HCT116 (cell line): Measurements from ENCODE around the gene INSR. TPM values are rescaled to one million over a fixed set of nuclear protein-coding genes. Genes with fewer than 3 reads are reported as not detected.

Experiments used
- ATAC-seq: fragments of 200-7000 bp; cut with Tn5 transposase; 2 replicates; pipeline ENCODE4 v1.9.1; 2020; ENCODE audit warnings: mild to moderate bottlenecking, moderate library complexity
- BruUV-seq: library from RNA; stranded (reverse); fragments of 400-500 nt; replicated peaks from 2 replicates; lab custom pipeline; 2021; lab: Mats Ljungman, UMichigan
- CTCF ChIA-PET: fragments of 300-600 bp; sonication (Branson Sonifier 250); formaldehyde crosslinking; loops from one replicate; lab custom pipeline; 2021; ENCODE audit warnings: antibody characterized with exemption; lab: Charles Lee
- POLR2A ChIA-PET: fragments of 300-600, 350-600 bp; sonication (Branson Sonifier 250); formaldehyde crosslinking; loops from one replicate; lab custom pipeline; 2021; ENCODE audit warnings: antibody characterized with exemption; lab: Charles Lee
- RAD21 ChIA-PET, 2 experiments: fragments of 300-600 bp; sonication (Branson Sonifier 250); formaldehyde crosslinking; loops; one replicate each; lab custom pipeline; 2023; ENCODE audit warnings: low total read pairs in 2 of 2; ENCODE audit not compliant: uncharacterized antibody in 2 of 2, unreplicated experiment in 2 of 2, low non-redundant PET in 1 of 2; lab: Charles Lee
- DNase-seq: peaks from one replicate; pipeline ENCODE4 v3.0.0-alpha.2; 2010; ENCODE audit warnings: low read depth, low spot score
- H2AFZ ChIP-seq: fragments of 200-600 bp; shearing (Covaris generic), sonication (generic); 2 replicates; pipeline ENCODE4 v1.6.1; 2017; ENCODE audit warnings: low read depth, mixed run types, mixed read lengths, antibody characterized with exemption, low read length; ENCODE audit not compliant: poor library complexity, severe bottlenecking
- H3K27ac ChIP-seq: 2 replicates; pipeline ENCODE4 v1.5.1; 2012; ENCODE audit warnings: low read depth, low read length
- H3K27me3 ChIP-seq: fragments of 200-600 bp; sonication (generic); 2 replicates; pipeline ENCODE4 v1.6.1; 2016; ENCODE audit warnings: mixed run types, low read length, mixed read lengths; ENCODE audit not compliant: insufficient read depth
- H3K36me3 ChIP-seq, 2 experiments: fragments of 200-500 bp in 1 of 2; fragments of 200-600 bp in 1 of 2; sonication (Bioruptor generic) in 1 of 2; sonication (generic) in 1 of 2; 2 replicates each; pipeline versions ENCODE4 v1.5.1 to v1.6.1; 2014 to 2016; ENCODE audit warnings: low read length in 2 of 2, inconsistent platforms in 1 of 2, mixed read lengths in 1 of 2, mixed run types in 1 of 2; ENCODE audit not compliant: insufficient read depth in 2 of 2, control insufficient read depth in 1 of 2
- H3K4me1 ChIP-seq, 2 experiments: fragments of 200-600 bp in 1 of 2; sonication (generic) in 1 of 2; 2 replicates each; pipeline versions ENCODE4 v1.5.1 to v1.6.1; 2012 to 2017; ENCODE audit warnings: low read length in 2 of 2, inconsistent platforms in 1 of 2, mild to moderate bottlenecking in 1 of 2, mixed read lengths in 1 of 2, mixed run types in 1 of 2, moderate library complexity in 1 of 2; ENCODE audit not compliant: insufficient read depth in 2 of 2, control insufficient read depth in 1 of 2
- H3K4me2 ChIP-seq: fragments of 200-600 bp; sonication (generic); 2 replicates; pipeline ENCODE4 v1.6.1; 2017; ENCODE audit warnings: mixed run types, low read length, mixed read lengths
- H3K4me3 ChIP-seq, 2 experiments: fragments of 200-600 bp in 1 of 2; sonication (generic) in 1 of 2; replicated peaks in 1 of 2; 2 replicates each; pipeline ENCODE4 v1.5.1; 2011 to 2016; ENCODE audit warnings: low read length in 2 of 2, control low read depth in 1 of 2, low read depth in 1 of 2, mild to moderate bottlenecking in 1 of 2, mixed read lengths in 1 of 2, mixed run types in 1 of 2
- H3K79me2 ChIP-seq: fragments of 200-600 bp; sonication (generic); 2 replicates; pipeline ENCODE4 v1.6.1; 2017; ENCODE audit warnings: mild to moderate bottlenecking, mixed run types, low read length, moderate library complexity, mixed read lengths; ENCODE audit not compliant: insufficient read depth
- H3K9ac ChIP-seq: fragments of 200-600 bp; sonication (generic); 2 replicates; pipeline ENCODE4 v1.6.1; 2016; ENCODE audit warnings: low read length, mixed read lengths
- H3K9me2 ChIP-seq: fragments of 200-600 bp; sonication (generic), shearing (Covaris generic); 2 replicates; pipeline ENCODE4 v1.6.1; 2017; ENCODE audit warnings: mixed run types, mild to moderate bottlenecking, moderate library complexity; ENCODE audit not compliant: insufficient read depth
- H3K9me3 ChIP-seq, 2 experiments: fragments of 200-500 bp in 1 of 2; fragments of 200-600 bp in 1 of 2; sonication (Bioruptor generic) in 1 of 2; sonication (generic) in 1 of 2; 2 replicates each; pipeline ENCODE4 v1.6.1; 2014 to 2017; ENCODE audit warnings: low read length in 2 of 2, mixed read lengths in 2 of 2, inconsistent platforms in 1 of 2, low read depth in 1 of 2, mild to moderate bottlenecking in 1 of 2, mixed run types in 1 of 2, moderate library complexity in 1 of 2; ENCODE audit not compliant: control insufficient read depth in 1 of 2, insufficient read depth in 1 of 2
- H4K20me1 ChIP-seq: fragments of 200-600 bp; sonication (generic), shearing (Covaris generic); 2 replicates; pipeline ENCODE4 v1.6.1; 2017; ENCODE audit warnings: mixed run types, mild to moderate bottlenecking, moderate library complexity; ENCODE audit not compliant: insufficient read depth
- CBX3 ChIP-seq: IDR thresholded peaks from 2 replicates; pipeline ENCODE4 v1.6.1; 2012; ENCODE audit warnings: low read depth
- CEBPB ChIP-seq: IDR thresholded peaks from 2 replicates; pipeline ENCODE4 v1.6.1; 2012; ENCODE audit warnings: low read depth
- RAD21 ChIP-seq: IDR thresholded peaks from 2 replicates; pipeline ENCODE4 v1.6.1; 2012; ENCODE audit warnings: low read depth, mild to moderate bottlenecking
- SIN3A ChIP-seq: IDR thresholded peaks from 2 replicates; pipeline ENCODE4 v1.6.1; 2012; ENCODE audit warnings: low read depth
- SRF ChIP-seq: IDR thresholded peaks from 2 replicates; pipeline ENCODE4 v1.6.1; 2012; ENCODE audit warnings: low read depth
- TCF7L2 ChIP-seq: IDR thresholded peaks from 2 replicates; pipeline ENCODE4 v1.7.0; 2011; ENCODE audit warnings: borderline replicate concordance, inconsistent platforms; ENCODE audit not compliant: insufficient read depth, insufficient read length; ENCODE audit errors: extremely low read depth
- YY1 ChIP-seq: IDR thresholded peaks from 2 replicates; pipeline ENCODE4 v1.6.1; 2011; ENCODE audit warnings: low read length, low read depth, moderate library complexity, mild to moderate bottlenecking; ENCODE audit not compliant: insufficient replicate concordance; ENCODE audit errors: extremely low read depth
- ZFX ChIP-seq: fragments of 450-650 bp; IDR thresholded peaks from 2 replicates; pipeline ENCODE4 v1.6.1; 2017
- intact Hi-C: fragments of 100-400 bp; cut with micrococcal nuclease; formaldehyde crosslinking; loops from 2 replicates; pipeline ENCODE4 v1.10.0; 2022
- total RNA-seq: library from RNA; stranded (reverse); gene quantifications from one replicate; pipeline ENCODE4 v1.2.1, GENCODE V29; 2021; ENCODE audit not compliant: unreplicated experiment
- TF ChIP-seq, protein P1 (sequence below): IDR thresholded peaks from 2 replicates; pipeline ENCODE4 v1.6.1; 2012; ENCODE audit warnings: low read depth
- TF ChIP-seq, protein P2 (sequence below): IDR thresholded peaks from 2 replicates; pipeline ENCODE4 v1.6.1; 2012
- TF ChIP-seq, protein P3 (sequence below): IDR thresholded peaks from 2 replicates; pipeline ENCODE4 v1.6.1; 2012
- TF ChIP-seq, protein P4 (sequence below), 3 experiments: fragments of 200-600 bp in 1 of 3; sonication (generic) in 1 of 3; IDR thresholded peaks in 2 of 3; conservative IDR thresholded peaks in 1 of 3; 2 replicates each; pipeline ENCODE4 v1.5.1; 2012 to 2017; ENCODE audit warnings: low read depth in 2 of 3, low read length in 2 of 3, antibody characterized with exemption in 1 of 3, borderline replicate concordance in 1 of 3, control low read depth in 1 of 3, mild to moderate bottlenecking in 1 of 3, mixed read lengths in 1 of 3, mixed run types in 1 of 3, moderate library complexity in 1 of 3; ENCODE audit not compliant: insufficient read depth in 1 of 3

Gene INSR
- total RNA-seq, 1 experiment from 2014 or later: 25.4 TPM

DNA sequence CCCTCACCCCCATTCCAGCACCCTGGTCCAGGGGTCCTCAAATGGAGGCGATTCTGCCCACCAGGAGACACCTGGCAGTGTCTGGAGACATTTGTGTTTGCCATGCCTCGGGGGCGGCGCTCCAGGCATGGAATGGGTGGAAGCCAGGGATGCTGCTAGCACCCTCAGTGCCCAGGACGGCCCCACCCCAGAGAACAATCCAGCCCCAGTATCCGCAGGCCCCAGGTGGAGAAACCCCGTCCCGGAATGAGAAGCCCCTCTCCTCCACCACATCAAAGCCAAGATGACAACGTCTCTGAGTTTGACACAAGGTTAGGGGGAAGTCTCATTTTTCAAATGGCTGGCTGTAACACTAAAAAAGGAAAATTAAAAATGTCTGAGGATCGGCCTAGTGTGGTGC, 68.5 kb downstream of the INSR start:
- H2AFZ ChIP-seq: no peak overlapping the region
- H3K9me3 ChIP-seq: no peaks in the 10 kb centered on the region
- ChIA-PET POLR2A (no interaction called here), RAD21 (no interaction called here), CTCF (no interaction called here)
- no peaks in the 10 kb centered on the region for H3K4me1 ChIP-seq
- H3K27ac ChIP-seq: no peak overlapping the region
- no peak for DNase-seq
- H3K36me3 ChIP-seq: no peaks in the 10 kb centered on the region
- H3K9me2 ChIP-seq: no peaks in the 10 kb centered on the region
- H3K79me2 ChIP-seq: no peaks in the 10 kb centered on the region
- H3K27me3 ChIP-seq: no peaks in the 10 kb centered on the region
- no peak for ATAC-seq
- no peak overlapping the region for H3K4me2 ChIP-seq
- no peaks in the 10 kb centered on the region for H4K20me1 ChIP-seq
- intact Hi-C loops: no loop called here
- no TSS peak for BruUV-seq
- H3K9ac ChIP-seq: no peak overlapping the region
- TF ChIP-seq, protein P1, sequence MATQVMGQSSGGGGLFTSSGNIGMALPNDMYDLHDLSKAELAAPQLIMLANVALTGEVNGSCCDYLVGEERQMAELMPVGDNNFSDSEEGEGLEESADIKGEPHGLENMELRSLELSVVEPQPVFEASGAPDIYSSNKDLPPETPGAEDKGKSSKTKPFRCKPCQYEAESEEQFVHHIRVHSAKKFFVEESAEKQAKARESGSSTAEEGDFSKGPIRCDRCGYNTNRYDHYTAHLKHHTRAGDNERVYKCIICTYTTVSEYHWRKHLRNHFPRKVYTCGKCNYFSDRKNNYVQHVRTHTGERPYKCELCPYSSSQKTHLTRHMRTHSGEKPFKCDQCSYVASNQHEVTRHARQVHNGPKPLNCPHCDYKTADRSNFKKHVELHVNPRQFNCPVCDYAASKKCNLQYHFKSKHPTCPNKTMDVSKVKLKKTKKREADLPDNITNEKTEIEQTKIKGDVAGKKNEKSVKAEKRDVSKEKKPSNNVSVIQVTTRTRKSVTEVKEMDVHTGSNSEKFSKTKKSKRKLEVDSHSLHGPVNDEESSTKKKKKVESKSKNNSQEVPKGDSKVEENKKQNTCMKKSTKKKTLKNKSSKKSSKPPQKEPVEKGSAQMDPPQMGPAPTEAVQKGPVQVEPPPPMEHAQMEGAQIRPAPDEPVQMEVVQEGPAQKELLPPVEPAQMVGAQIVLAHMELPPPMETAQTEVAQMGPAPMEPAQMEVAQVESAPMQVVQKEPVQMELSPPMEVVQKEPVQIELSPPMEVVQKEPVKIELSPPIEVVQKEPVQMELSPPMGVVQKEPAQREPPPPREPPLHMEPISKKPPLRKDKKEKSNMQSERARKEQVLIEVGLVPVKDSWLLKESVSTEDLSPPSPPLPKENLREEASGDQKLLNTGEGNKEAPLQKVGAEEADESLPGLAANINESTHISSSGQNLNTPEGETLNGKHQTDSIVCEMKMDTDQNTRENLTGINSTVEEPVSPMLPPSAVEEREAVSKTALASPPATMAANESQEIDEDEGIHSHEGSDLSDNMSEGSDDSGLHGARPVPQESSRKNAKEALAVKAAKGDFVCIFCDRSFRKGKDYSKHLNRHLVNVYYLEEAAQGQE: no peak
- TF ChIP-seq SIN3A (no peak), TCF7L2 (no peak), CEBPB (no peak), RAD21 (no peak), ZFX (no peak)
- no peak overlapping the region for H3K4me3 ChIP-seq

DNA sequence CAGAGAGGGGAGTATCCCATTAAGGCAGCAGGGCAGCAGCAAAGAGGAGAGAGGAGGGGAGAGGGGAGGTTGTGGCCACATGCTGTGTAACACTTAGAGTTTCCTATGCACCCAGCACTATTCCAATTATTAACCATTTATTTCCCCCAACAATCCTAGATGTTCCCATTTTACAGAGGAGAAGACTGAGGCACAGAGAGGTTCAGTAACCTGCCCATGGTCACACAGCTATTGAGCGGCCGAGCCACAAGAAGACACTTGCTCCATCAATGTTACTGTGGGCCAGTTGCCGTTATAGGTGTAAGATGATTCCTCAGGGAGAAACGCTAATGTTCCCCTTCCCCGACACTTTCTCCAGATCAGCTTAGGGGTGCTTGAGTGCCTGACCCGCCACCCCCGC, 69.2 kb downstream of the INSR start:
- no TSS peak for BruUV-seq
- intact Hi-C loops: no loop called here
- ChIA-PET RAD21 (no interaction called here), CTCF (no interaction called here), POLR2A (no interaction called here)
- Histone ChIP-seq H3K36me3 (no peaks in the 10 kb centered on the region), H3K27ac (no peak overlapping the region), H3K4me3 (no peak overlapping the region), H3K9ac (no peak overlapping the region), H3K79me2 (no peaks in the 10 kb centered on the region), H4K20me1 (no peaks in the 10 kb centered on the region), H3K9me3 (no peaks in the 10 kb centered on the region), H3K9me2 (no peaks in the 10 kb centered on the region), H2AFZ (no peak overlapping the region), H3K4me2 (no peak overlapping the region), H3K4me1 (no peaks in the 10 kb centered on the region), H3K27me3 (no peaks in the 10 kb centered on the region)
- ATAC-seq: no peak
- TF ChIP-seq SRF (no peak), SIN3A (no peak), CBX3 (no peak), YY1 (no peak)
- TF ChIP-seq, protein P2, sequence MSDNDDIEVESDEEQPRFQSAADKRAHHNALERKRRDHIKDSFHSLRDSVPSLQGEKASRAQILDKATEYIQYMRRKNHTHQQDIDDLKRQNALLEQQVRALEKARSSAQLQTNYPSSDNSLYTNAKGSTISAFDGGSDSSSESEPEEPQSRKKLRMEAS: no peak
- TF ChIP-seq, protein P3, sequence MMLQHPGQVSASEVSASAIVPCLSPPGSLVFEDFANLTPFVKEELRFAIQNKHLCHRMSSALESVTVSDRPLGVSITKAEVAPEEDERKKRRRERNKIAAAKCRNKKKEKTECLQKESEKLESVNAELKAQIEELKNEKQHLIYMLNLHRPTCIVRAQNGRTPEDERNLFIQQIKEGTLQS: no peak
- TF ChIP-seq, protein P4, sequence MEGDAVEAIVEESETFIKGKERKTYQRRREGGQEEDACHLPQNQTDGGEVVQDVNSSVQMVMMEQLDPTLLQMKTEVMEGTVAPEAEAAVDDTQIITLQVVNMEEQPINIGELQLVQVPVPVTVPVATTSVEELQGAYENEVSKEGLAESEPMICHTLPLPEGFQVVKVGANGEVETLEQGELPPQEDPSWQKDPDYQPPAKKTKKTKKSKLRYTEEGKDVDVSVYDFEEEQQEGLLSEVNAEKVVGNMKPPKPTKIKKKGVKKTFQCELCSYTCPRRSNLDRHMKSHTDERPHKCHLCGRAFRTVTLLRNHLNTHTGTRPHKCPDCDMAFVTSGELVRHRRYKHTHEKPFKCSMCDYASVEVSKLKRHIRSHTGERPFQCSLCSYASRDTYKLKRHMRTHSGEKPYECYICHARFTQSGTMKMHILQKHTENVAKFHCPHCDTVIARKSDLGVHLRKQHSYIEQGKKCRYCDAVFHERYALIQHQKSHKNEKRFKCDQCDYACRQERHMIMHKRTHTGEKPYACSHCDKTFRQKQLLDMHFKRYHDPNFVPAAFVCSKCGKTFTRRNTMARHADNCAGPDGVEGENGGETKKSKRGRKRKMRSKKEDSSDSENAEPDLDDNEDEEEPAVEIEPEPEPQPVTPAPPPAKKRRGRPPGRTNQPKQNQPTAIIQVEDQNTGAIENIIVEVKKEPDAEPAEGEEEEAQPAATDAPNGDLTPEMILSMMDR (IDR thresholded peaks at IDR 0.05 in 2 of 3, conservative IDR thresholded peaks at IDR 0.05 in 1 of 3; ENCODE audit: borderline replicate concordance in 1 of 3, insufficient read depth in 1 of 3, low read depth in 2 of 3, low read length in 2 of 3): no peak
- no peak for DNase-seq
